HepG2 (cell line): ENCODE measurements around the gene RNASE7. TPM values are rescaled to one million over a fixed set of nuclear protein-coding genes. Genes with fewer than 3 reads are reported as not detected.

ENCODE experiments used
- ARNT ChIP-seq: fragments of 450-650 bp; IDR thresholded peaks from 2 replicates; pipeline ENCODE4 v1.6.1; 2017
- DR1 ChIP-seq: sonication (generic); formaldehyde crosslinking; IDR thresholded peaks from 2 replicates; pipeline ENCODE4 v1.8.0; 2021; ENCODE audit warnings: mild to moderate bottlenecking, missing genetic modification reagents, inconsistent platforms
- HMG20A ChIP-seq: IDR thresholded peaks from 2 replicates; pipeline ENCODE4 v1.6.1; 2016; ENCODE audit warnings: borderline replicate concordance
- HNF4A ChIP-seq: sonication (generic); formaldehyde crosslinking; IDR thresholded peaks from 2 replicates; pipeline ENCODE4 v1.4.0; 2020; ENCODE audit warnings: missing genetic modification reagents
- MEF2D ChIP-seq: sonication (generic); formaldehyde crosslinking; IDR thresholded peaks from 2 replicates; pipeline ENCODE4 v1.5.1; 2020; ENCODE audit warnings: mild to moderate bottlenecking, missing genetic modification reagents
- RFX5 ChIP-seq: IDR thresholded peaks from 2 replicates; pipeline ENCODE4 v1.6.1; 2011; ENCODE audit warnings: low read depth, low read length, improper control_type of control experiment
- ZNF143 ChIP-seq: sonication (generic); formaldehyde crosslinking; IDR thresholded peaks from 2 replicates; pipeline ENCODE4 v1.4.0; 2020; ENCODE audit warnings: missing genetic modification reagents
- ZNF205 ChIP-seq: IDR thresholded peaks from 2 replicates; pipeline ENCODE4 v1.6.1; 2018; ENCODE audit warnings: missing biosample characterization, missing genetic modification reagents
- ZNF256 ChIP-seq: sonication (generic); formaldehyde crosslinking; conservative IDR thresholded peaks from 2 replicates; pipeline ENCODE4 v1.4.0; 2020; ENCODE audit warnings: missing genetic modification reagents
- ZSCAN25 ChIP-seq: sonication (generic); formaldehyde crosslinking; IDR thresholded peaks from 2 replicates; pipeline ENCODE4 v1.8.0; 2022; ENCODE audit warnings: mild to moderate bottlenecking, missing genetic modification reagents
- ZSCAN29 ChIP-seq: sonication (generic); formaldehyde crosslinking; conservative IDR thresholded peaks from 2 replicates; pipeline ENCODE4 v1.4.0; 2020; ENCODE audit warnings: mild to moderate bottlenecking, missing genetic modification reagents
- polyA plus RNA-seq, 8 experiments: library from polyadenylated mRNA; depleted of rRNA in 3 of 8; stranded (reverse) in 7 of 8; unstranded in 1 of 8; fragments of >200 nt; fragmentation: Illumina TruSeq in 4 of 8; extraction: Trizol in 4 of 8; gene quantifications; 2 replicates each; pipeline versions ENCODE4 v1.2.1 to v1.2.3, GENCODE V29; 2011 to 2016; ENCODE audit warnings: low read depth in 4 of 8, missing spikeins in 1 of 8, mixed read lengths in 1 of 8; ENCODE audit not compliant: insufficient read depth in 1 of 8
- total RNA-seq, 5 experiments: library from RNA; depleted of rRNA; stranded (reverse); fragments of >200 nt; fragmentation: Illumina TruSeq; extraction: Trizol; gene quantifications; 2 replicates each; pipeline ENCODE4 v1.2.3, GENCODE V29; 2016; ENCODE audit warnings: low read depth in 1 of 5
- TF ChIP-seq, protein P1 (sequence below): sonication (generic); formaldehyde crosslinking; IDR thresholded peaks from 2 replicates; pipeline ENCODE4 v1.4.0; 2020; ENCODE audit warnings: missing genetic modification reagents
- TF ChIP-seq, protein P2 (sequence below): IDR thresholded peaks from 2 replicates; pipeline ENCODE4 v1.6.1; 2012; ENCODE audit warnings: inconsistent platforms
- TF ChIP-seq, protein P3 (sequence below): sonication (generic); formaldehyde crosslinking; IDR thresholded peaks from 2 replicates; pipeline ENCODE4 v1.4.0; 2020; ENCODE audit warnings: mild to moderate bottlenecking, missing genetic modification reagents
- TF ChIP-seq, protein P4 (sequence below): conservative IDR thresholded peaks from 2 replicates; pipeline ENCODE4 v1.6.1; 2018; ENCODE audit warnings: missing genetic modification reagents
- TF ChIP-seq, protein P5 (sequence below): sonication (generic); formaldehyde crosslinking; IDR thresholded peaks from 2 replicates; pipeline ENCODE4 v1.5.1; 2020; ENCODE audit warnings: missing genetic modification reagents, mild to moderate bottlenecking, borderline replicate concordance
- TF ChIP-seq, protein P6 (sequence below): sonication (generic); formaldehyde crosslinking; IDR thresholded peaks from 2 replicates; pipeline ENCODE4 v1.4.0; 2020; ENCODE audit warnings: missing genetic modification reagents, borderline replicate concordance
- TF ChIP-seq, protein P7 (sequence below): sonication (generic); formaldehyde crosslinking; IDR thresholded peaks from 2 replicates; pipeline ENCODE4 v1.5.0; 2020; ENCODE audit warnings: mild to moderate bottlenecking, missing genetic modification reagents

RNASE7 gene
- total and polyA plus RNA-seq, 2 of the 13 experiments (the other 11 are each of a cell fraction or from before 2014, with no cell fraction given), result 0.04 TPM; not detected in 1

DNA sequence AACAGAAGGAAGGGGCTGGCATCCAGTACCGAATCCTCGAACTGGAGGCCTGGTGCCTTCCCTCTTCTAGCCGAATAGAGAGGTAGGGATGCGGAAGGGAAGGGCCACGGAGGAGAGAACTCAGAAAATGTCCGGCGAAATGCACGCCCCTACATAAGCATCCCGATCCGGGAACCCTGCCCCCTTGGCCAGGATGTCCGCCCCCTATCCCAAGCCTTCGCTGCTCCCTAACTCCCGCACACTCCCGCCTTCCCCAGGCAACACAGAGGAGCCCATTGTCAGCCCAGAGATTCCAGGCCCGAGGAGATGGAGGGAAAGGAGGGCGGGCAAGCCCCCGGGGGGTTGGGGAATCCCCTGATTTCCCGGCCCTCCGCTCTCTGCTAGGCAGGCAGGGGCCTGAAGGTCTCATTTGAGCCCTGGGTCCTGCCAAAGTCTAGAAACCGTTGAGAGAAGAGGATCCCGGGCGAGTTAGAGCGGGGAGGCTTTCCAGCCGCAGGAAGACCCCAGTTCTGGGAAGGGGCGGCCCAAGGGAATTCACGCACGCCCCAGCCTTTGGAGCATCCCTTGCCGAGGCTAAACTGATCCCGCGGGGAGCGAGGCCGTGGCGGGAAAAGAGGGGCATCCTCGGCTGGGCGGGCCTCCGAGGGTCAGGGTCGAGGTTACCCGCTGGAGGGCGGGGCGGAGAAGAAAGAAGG is 27.4 kb downstream of the RNASE7 start (continued):
- TF ChIP-seq, protein P1, sequence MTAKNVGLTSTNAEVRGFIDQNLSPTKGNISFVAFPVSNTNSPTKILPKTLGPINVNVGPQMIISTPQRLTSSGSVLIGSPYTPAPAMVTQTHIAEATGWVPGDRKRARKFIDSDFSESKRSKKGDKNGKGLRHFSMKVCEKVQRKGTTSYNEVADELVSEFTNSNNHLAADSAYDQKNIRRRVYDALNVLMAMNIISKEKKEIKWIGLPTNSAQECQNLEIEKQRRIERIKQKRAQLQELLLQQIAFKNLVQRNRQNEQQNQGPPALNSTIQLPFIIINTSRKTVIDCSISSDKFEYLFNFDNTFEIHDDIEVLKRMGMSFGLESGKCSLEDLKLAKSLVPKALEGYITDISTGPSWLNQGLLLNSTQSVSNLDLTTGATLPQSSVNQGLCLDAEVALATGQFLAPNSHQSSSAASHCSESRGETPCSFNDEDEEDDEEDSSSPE, result peak; percentile 93
- TF ChIP-seq ZNF143, result 0 out of 2 replicates have a peak, but pooled peaks have one; percentile 27
- peak; percentile 35 for TF ChIP-seq ZSCAN25 (CRISPR knock-in tag)
- TF ChIP-seq ARNT, result no peak
- TF ChIP-seq RFX5, result no peak
- TF ChIP-seq MEF2D (CRISPR knock-in tag), result peak; percentile 44; the same call in 1 of the 2 replicates
- TF ChIP-seq ZSCAN29 (CRISPR knock-in tag), result peak; percentile 66
- TF ChIP-seq ZNF205, result no peak
- TF ChIP-seq, protein P2, sequence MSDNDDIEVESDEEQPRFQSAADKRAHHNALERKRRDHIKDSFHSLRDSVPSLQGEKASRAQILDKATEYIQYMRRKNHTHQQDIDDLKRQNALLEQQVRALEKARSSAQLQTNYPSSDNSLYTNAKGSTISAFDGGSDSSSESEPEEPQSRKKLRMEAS, result no peak; the same call in 1 of the 2 replicates
- TF ChIP-seq, protein P3, sequence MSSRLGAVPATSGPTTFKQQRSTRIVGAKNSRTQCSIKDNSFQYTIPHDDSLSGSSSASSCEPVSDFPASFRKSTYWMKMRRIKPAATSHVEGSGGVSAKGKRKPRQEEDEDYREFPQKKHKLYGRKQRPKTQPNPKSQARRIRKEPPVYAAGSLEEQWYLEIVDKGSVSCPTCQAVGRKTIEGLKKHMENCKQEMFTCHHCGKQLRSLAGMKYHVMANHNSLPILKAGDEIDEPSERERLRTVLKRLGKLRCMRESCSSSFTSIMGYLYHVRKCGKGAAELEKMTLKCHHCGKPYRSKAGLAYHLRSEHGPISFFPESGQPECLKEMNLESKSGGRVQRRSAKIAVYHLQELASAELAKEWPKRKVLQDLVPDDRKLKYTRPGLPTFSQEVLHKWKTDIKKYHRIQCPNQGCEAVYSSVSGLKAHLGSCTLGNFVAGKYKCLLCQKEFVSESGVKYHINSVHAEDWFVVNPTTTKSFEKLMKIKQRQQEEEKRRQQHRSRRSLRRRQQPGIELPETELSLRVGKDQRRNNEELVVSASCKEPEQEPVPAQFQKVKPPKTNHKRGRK (CRISPR knock-in tag), result no peak
- TF ChIP-seq, protein P4, sequence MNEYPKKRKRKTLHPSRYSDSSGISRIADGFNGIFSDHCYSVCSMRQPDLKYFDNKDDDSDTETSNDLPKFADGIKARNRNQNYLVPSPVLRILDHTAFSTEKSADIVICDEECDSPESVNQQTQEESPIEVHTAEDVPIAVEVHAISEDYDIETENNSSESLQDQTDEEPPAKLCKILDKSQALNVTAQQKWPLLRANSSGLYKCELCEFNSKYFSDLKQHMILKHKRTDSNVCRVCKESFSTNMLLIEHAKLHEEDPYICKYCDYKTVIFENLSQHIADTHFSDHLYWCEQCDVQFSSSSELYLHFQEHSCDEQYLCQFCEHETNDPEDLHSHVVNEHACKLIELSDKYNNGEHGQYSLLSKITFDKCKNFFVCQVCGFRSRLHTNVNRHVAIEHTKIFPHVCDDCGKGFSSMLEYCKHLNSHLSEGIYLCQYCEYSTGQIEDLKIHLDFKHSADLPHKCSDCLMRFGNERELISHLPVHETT (CRISPR knock-in tag), result peak; percentile 83
- TF ChIP-seq HMG20A (CRISPR knock-in tag), result no peak
- TF ChIP-seq, protein P5, sequence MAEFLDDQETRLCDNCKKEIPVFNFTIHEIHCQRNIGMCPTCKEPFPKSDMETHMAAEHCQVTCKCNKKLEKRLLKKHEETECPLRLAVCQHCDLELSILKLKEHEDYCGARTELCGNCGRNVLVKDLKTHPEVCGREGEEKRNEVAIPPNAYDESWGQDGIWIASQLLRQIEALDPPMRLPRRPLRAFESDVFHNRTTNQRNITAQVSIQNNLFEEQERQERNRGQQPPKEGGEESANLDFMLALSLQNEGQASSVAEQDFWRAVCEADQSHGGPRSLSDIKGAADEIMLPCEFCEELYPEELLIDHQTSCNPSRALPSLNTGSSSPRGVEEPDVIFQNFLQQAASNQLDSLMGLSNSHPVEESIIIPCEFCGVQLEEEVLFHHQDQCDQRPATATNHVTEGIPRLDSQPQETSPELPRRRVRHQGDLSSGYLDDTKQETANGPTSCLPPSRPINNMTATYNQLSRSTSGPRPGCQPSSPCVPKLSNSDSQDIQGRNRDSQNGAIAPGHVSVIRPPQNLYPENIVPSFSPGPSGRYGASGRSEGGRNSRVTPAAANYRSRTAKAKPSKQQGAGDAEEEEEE (CRISPR knock-in tag), result no peak
- TF ChIP-seq DR1 (CRISPR knock-in tag), result 0 out of 2 replicates have a peak, but pooled peaks have one; percentile 13
- no peak for TF ChIP-seq ZNF256 (CRISPR knock-in tag)
- TF ChIP-seq, protein P6, sequence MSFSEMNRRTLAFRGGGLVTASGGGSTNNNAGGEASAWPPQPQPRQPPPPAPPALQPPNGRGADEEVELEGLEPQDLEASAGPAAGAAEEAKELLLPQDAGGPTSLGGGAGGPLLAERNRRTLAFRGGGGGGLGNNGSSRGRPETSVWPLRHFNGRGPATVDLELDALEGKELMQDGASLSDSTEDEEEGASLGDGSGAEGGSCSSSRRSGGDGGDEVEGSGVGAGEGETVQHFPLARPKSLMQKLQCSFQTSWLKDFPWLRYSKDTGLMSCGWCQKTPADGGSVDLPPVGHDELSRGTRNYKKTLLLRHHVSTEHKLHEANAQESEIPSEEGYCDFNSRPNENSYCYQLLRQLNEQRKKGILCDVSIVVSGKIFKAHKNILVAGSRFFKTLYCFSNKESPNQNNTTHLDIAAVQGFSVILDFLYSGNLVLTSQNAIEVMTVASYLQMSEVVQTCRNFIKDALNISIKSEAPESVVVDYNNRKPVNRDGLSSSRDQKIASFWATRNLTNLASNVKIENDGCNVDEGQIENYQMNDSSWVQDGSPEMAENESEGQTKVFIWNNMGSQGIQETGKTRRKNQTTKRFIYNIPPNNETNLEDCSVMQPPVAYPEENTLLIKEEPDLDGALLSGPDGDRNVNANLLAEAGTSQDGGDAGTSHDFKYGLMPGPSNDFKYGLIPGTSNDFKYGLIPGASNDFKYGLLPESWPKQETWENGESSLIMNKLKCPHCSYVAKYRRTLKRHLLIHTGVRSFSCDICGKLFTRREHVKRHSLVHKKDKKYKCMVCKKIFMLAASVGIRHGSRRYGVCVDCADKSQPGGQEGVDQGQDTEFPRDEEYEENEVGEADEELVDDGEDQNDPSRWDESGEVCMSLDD (CRISPR knock-in tag), result no peak
- TF ChIP-seq, protein P7, sequence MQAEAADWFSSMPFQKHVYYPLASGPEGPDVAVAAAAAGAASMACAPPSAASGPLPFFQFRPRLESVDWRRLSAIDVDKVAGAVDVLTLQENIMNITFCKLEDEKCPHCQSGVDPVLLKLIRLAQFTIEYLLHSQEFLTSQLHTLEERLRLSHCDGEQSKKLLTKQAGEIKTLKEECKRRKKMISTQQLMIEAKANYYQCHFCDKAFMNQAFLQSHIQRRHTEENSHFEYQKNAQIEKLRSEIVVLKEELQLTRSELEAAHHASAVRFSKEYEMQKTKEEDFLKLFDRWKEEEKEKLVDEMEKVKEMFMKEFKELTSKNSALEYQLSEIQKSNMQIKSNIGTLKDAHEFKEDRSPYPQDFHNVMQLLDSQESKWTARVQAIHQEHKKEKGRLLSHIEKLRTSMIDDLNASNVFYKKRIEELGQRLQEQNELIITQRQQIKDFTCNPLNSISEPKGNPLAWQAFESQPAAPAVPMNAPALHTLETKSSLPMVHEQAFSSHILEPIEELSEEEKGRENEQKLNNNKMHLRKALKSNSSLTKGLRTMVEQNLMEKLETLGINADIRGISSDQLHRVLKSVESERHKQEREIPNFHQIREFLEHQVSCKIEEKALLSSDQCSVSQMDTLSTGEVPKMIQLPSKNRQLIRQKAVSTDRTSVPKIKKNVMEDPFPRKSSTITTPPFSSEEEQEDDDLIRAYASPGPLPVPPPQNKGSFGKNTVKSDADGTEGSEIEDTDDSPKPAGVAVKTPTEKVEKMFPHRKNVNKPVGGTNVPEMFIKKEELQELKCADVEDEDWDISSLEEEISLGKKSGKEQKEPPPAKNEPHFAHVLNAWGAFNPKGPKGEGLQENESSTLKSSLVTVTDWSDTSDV (CRISPR knock-in tag), result peak; percentile 88; the same call in 1 of the 2 replicates
- TF ChIP-seq HNF4A (CRISPR knock-in tag), result peak; percentile 50
